Lower lobe of right lung (tissue), 2 donors: ENCODE data around the gene PFKM. TPM values are rescaled to one million over a fixed set of nuclear protein-coding genes. Genes with fewer than 3 reads are reported as not detected.
"Not testable (repeated sequence)": the region's sequence is repeated elsewhere in the genome, so short reads cannot be mapped to it uniquely, and the experiment has no call there.

Experiments used
- ATAC-seq, 2 donors: fragments of 200-7000 bp; cut with Tn5 transposase; one replicate each; pipeline ENCODE4 v1.9.1; 2020 to 2022; ENCODE audit warnings: mild to moderate bottlenecking in 2 of 2, moderate library complexity in 2 of 2
- DNase-seq: peaks from one replicate; pipeline ENCODE4 v3.0.0-alpha.2; 2020
- H3K27ac ChIP-seq: fragments of 200-600 bp; one replicate; pipeline ENCODE4 v1.8.0; 2022
- H3K27me3 ChIP-seq: fragments of 200-600 bp; one replicate; pipeline ENCODE4 v1.8.0; 2022; ENCODE audit warnings: low read depth
- H3K36me3 ChIP-seq: fragments of 200-600 bp; one replicate; pipeline ENCODE4 v1.8.0; 2022; ENCODE audit warnings: mild to moderate bottlenecking
- H3K4me1 ChIP-seq: fragments of 200-600 bp; one replicate; pipeline ENCODE4 v1.8.0; 2022
- H3K4me3 ChIP-seq: fragments of 200-600 bp; one replicate; pipeline ENCODE4 v1.8.0; 2022; ENCODE audit warnings: mild to moderate bottlenecking
- H3K9me3 ChIP-seq: fragments of 200-600 bp; one replicate; pipeline ENCODE4 v1.8.0; 2022
- CTCF ChIP-seq: fragments of 200-600 bp; IDR thresholded peaks from one replicate; pipeline ENCODE4 v1.8.0; 2022; ENCODE audit warnings: antibody characterized with exemption, mild to moderate bottlenecking
- intact Hi-C: fragments of 100-400 bp; cut with DNase I; formaldehyde crosslinking; loops from one replicate; pipeline ENCODE4 v1.11.0; 2022
- total RNA-seq: library from RNA; stranded (reverse); fragmentation: NEBNext Ultra II Directional; extraction: Animal tissue kit (Norgen Biotek cat#: 25700); gene quantifications from one replicate; pipeline ENCODE4 v1.2.1, GENCODE V29; 2021
- donor health status: DM: no; HTN: yes; CAD: no; lungs with severe emphysema.

The PFKM gene
- total RNA-seq, 1 donor from 2014 or later, result 39.1 TPM

DNA sequence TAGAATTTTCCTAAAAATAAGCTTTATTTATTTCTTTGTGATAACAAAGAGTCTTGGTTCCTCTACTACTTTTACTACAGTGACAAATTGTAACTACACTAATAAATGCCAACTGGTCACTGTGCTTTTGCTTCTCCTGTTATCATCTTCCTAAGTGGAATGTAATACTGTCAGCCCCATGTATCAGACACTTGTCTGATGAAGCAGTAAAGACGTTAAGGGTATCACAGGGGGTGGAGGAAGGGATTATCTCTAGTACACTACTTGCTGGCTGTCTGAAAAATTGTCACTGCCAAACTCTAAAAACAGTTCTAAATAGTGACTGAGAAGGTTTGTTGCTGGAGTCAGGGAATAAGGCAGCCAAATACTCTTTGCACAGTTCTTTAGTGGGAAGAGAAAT, 26.8 kb downstream of the PFKM start:
- intact Hi-C loops, result no loop called here
- peaks cover 98% of the 10 kb centered on the region for H3K36me3 ChIP-seq
- ATAC-seq (no peak), DNase-seq (no peak)
- no peaks in the 10 kb centered on the region for H3K4me1 ChIP-seq
- no peak overlapping the region for H3K4me3 ChIP-seq
- no peak overlapping the region for H3K27ac ChIP-seq
- H3K27me3 ChIP-seq, result no peaks in the 10 kb centered on the region
- H3K9me3 ChIP-seq, result no peaks in the 10 kb centered on the region
- no peak for TF ChIP-seq CTCF

- no peak for TF ChIP-seq CTCF
- ATAC-seq (no peak), DNase-seq (no peak)
- intact Hi-C loops, result no loop called here
- no peak overlapping the region for H3K27ac ChIP-seq
- no peaks in the 10 kb centered on the region for H3K9me3 ChIP-seq
- H3K4me3 ChIP-seq, result no peak overlapping the region
- no peaks in the 10 kb centered on the region for H3K27me3 ChIP-seq
- H3K36me3 ChIP-seq, result peaks cover 80% of the 10 kb centered on the region
- peaks cover 6% of the 10 kb centered on the region for H3K4me1 ChIP-seq
Measured at GRCh38 chr12:48151103-48151771, 32.1 kb downstream of the PFKM start.

DNA sequence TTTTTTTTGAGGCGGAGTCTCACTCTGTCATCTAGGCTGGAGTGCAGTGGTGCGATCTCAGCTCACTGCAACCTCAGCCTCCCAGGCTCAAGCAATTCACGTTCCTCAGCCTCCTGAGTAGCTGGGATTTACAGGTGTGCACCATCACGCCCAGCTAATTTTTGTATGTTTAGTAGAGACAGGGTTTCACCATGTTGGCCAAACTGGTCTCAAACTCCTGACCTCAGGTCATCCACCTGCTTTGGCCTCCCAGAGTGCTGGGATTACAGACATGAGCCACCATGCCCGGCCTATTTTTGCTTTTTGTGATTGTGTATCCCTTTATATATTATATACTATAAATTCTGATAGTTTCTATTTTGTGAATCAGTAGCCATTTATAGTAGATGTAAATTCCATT, 36.6 kb downstream of the PFKM start:
- intact Hi-C loops, H3K4me3 ChIP-seq, ATAC-seq, H3K27me3 ChIP-seq, DNase-seq, H3K9me3 ChIP-seq, H3K27ac ChIP-seq: not testable (repeated sequence)
- H3K4me1 ChIP-seq, result peaks cover 19% of the 10 kb centered on the region
- H3K36me3 ChIP-seq, result peaks cover 35% of the 10 kb centered on the region

- Histone ChIP-seq H3K36me3 (peaks cover 26% of the 10 kb centered on the region), H3K27me3 (no peaks in the 10 kb centered on the region), H3K4me3 (peak overlapping the region; percentile 97), H3K9me3 (no peaks in the 10 kb centered on the region), H3K4me1 (peaks cover 19% of the 10 kb centered on the region), H3K27ac (peak overlapping the region; percentile 83)
- ATAC-seq, result no peak
- intact Hi-C loops, result no loop called here
- DNase-seq, result no peak
- no peak for TF ChIP-seq CTCF
Measured at GRCh38 chr12:48156652-48157017, 37.5 kb downstream of the PFKM start.

DNA sequence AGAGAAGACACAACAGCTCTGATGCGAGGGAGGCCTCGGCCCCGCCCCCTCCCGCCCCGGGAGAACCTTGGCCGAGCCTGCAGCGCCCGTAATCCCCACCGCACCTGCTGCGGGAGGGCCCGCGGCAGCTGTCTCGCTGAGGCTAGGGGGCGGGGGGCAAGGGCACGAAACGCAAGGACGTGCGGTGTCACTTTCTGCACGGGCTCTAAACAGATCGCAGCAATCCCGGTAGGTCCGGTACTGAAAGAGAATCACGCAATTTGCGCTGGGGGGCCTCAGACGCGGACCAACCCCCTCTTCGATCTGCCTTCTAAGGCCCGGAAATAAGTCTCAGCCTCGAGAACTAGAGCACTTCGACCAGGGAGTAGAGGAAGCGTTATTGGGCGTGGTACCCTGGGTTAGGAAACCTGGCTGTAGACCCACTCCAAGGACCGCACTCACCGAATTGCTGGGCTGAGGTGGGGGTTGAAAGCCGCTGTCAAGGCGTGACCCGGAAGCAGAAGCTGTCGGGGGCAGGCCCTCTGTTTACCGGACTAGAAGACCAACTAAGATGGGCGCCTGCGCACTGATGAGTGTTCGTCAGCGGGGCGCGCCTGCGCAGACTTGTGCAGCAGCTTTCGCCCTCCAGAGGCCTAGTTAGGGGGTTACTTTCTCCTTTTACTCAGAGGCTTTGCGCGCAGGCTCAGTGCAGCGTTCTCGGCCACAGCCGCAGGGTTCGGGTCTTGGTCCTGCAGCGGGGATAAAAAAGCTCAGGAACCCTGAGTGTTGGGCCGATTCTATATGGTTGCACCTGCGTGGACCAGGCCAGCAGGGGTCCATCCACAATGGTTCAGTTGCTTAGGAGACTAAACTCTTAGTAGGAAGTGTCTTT, 38.1 kb downstream of the PFKM start, which contains the start of gene ASB8:
TSS of gene ASB8 (minus strand) at position 498 of the 871 bp plus-strand sequence. CDS start 4,019 bp downstream, outside the sequence.
- Histone ChIP-seq H3K4me1 (peaks cover 19% of the 10 kb centered on the region), H3K4me3 (peak within 1 kb of the TSS; percentile 97), H3K9me3 (no peaks in the 10 kb centered on the region), H3K27me3 (no peaks in the 10 kb centered on the region), H3K27ac (peak within 1 kb of the TSS; percentile 83), H3K36me3 (peaks cover 20% of the 10 kb centered on the region)
- TF ChIP-seq CTCF, result peak; percentile 58
- intact Hi-C loops, result no loop called here
- peak; percentile 99 for DNase-seq
- ATAC-seq, result peak; percentile 99 to 100
